H1 (cell line): ENCODE data around the gene ZNF213. TPM values are rescaled to one million over a fixed set of nuclear protein-coding genes. Genes with fewer than 3 reads are reported as not detected.
"Not testable (repeated sequence)": the region's sequence is repeated elsewhere in the genome, so short reads cannot be mapped to it uniquely, and the experiment has no call there.

Source experiments
- CTCF ChIA-PET: fragments of 300-600 bp; sonication (Branson Sonifier 250); formaldehyde crosslinking; loops from one replicate; lab custom pipeline; 2021; ENCODE audit not compliant: partially characterized antibody; lab: Charles Lee
- POLR2A ChIA-PET: fragments of 300-600 bp; sonication (Branson Sonifier 250); formaldehyde crosslinking; loops from one replicate; lab custom pipeline; 2021; ENCODE audit warnings: inconsistent platforms; ENCODE audit not compliant: partially characterized antibody; lab: Charles Lee
- DNase-seq, 2 experiments: peaks; one replicate each; pipeline versions ENCODE4 v3.0.0 to v3.0.0-alpha.2; 2010 to 2022; ENCODE audit warnings: low spot score in 2 of 2, low read depth in 1 of 2, mixed read lengths in 1 of 2
- FAIRE-seq: peaks from 2 replicates; lab custom pipeline; 2011; peaks lifted over from hg19 to GRCh38; lab: Jason Lieb, UNC
- H2AFZ ChIP-seq: 2 replicates; pipeline ENCODE4 v1.8.1; 2012; ENCODE audit warnings: low read length, inconsistent platforms
- H2AK5ac ChIP-seq: 2 replicates; pipeline ENCODE4 v1.6.1; 2013; ENCODE audit warnings: low read depth, low read length
- H2BK120ac ChIP-seq: replicated peaks from 2 replicates; pipeline ENCODE3; 2013; ENCODE audit warnings: low read depth, low read length, inconsistent platforms
- H2BK12ac ChIP-seq: 2 replicates; pipeline ENCODE4 v1.6.1; 2013; ENCODE audit warnings: low read depth, low read length
- H2BK15ac ChIP-seq: 2 replicates; pipeline ENCODE4 v1.6.1; 2013; ENCODE audit warnings: low read length
- H2BK20ac ChIP-seq: 2 replicates; pipeline ENCODE4 v1.6.1; 2013; ENCODE audit warnings: low read length
- H2BK5ac ChIP-seq: 2 replicates; pipeline ENCODE4 v1.6.1; 2013; ENCODE audit warnings: low read depth, low read length
- H3K14ac ChIP-seq: 2 replicates; pipeline ENCODE4 v1.6.1; 2013; ENCODE audit warnings: inconsistent platforms; ENCODE audit not compliant: insufficient read length
- H3K18ac ChIP-seq: 2 replicates; pipeline ENCODE4 v1.6.1; 2013; ENCODE audit warnings: low read length; ENCODE audit errors: extremely low read depth
- H3K23ac ChIP-seq: 2 replicates; pipeline ENCODE4 v1.6.1; 2013; ENCODE audit warnings: inconsistent platforms; ENCODE audit not compliant: insufficient read length
- H3K23me2 ChIP-seq: 2 replicates; pipeline ENCODE4 v1.6.1; 2013; ENCODE audit warnings: low read depth, low read length
- H3K27ac ChIP-seq: 2 replicates; pipeline ENCODE4 v1.6.1; 2011; ENCODE audit warnings: low read depth, low read length, inconsistent platforms
- H3K27me3 ChIP-seq, 4 experiments: replicated peaks in 1 of 4; 1 replicate in 1 of 4; 2 replicates in 3 of 4; pipeline versions ENCODE4 v1.6.1 to v1.8.1; 2011 to 2013; ENCODE audit warnings: low read length in 3 of 4, mild to moderate bottlenecking in 3 of 4, inconsistent platforms in 2 of 4, mixed read lengths in 2 of 4, moderate library complexity in 1 of 4; ENCODE audit not compliant: control insufficient read depth in 3 of 4, insufficient read depth in 3 of 4; ENCODE audit errors: extremely low read depth in 1 of 4
- H3K36me3 ChIP-seq, 4 experiments: 2 replicates each; pipeline versions ENCODE4 v1.6.1 to v1.8.1; 2011 to 2013; ENCODE audit warnings: mild to moderate bottlenecking in 4 of 4, low read length in 3 of 4, moderate library complexity in 2 of 4, control low read depth in 1 of 4, inconsistent platforms in 1 of 4; ENCODE audit not compliant: insufficient read depth in 4 of 4, control insufficient read depth in 2 of 4
- H3K4ac ChIP-seq: replicated peaks from 2 replicates; pipeline ENCODE3; 2013; ENCODE audit warnings: low read length, low read depth, mixed read lengths, inconsistent platforms; ENCODE audit not compliant: insufficient read length
- H3K4me1 ChIP-seq, 4 experiments: replicated peaks in 1 of 4; 1 replicate in 1 of 4; 2 replicates in 3 of 4; pipeline versions ENCODE4 v1.6.1 to v1.8.1; 2011 to 2013; ENCODE audit warnings: low read length in 3 of 4, inconsistent platforms in 2 of 4, mixed read lengths in 1 of 4; ENCODE audit not compliant: insufficient read depth in 4 of 4, control insufficient read depth in 3 of 4
- H3K4me2 ChIP-seq, 2 experiments: 2 replicates each; pipeline versions ENCODE4 v1.6.1 to v1.8.1; 2011 to 2013; ENCODE audit warnings: low read depth in 2 of 2, low read length in 2 of 2, control low read depth in 1 of 2, inconsistent platforms in 1 of 2, mild to moderate bottlenecking in 1 of 2; ENCODE audit not compliant: insufficient read depth in 1 of 2
- H3K4me3 ChIP-seq, 4 experiments: fragments of 200-600, 300-600 bp in 1 of 4; sonication (generic), shearing (Covaris generic), sonication (Bioruptor Twin) in 1 of 4; 2 replicates each; pipeline versions ENCODE4 v1.5.1 to v1.8.1; 2011 to 2016; ENCODE audit warnings: low read length in 4 of 4, low read depth in 3 of 4, control low read depth in 2 of 4, inconsistent platforms in 2 of 4, mild to moderate bottlenecking in 2 of 4, mixed read lengths in 1 of 4, moderate library complexity in 1 of 4; ENCODE audit not compliant: insufficient read depth in 2 of 4; ENCODE audit errors: extremely low read depth in 1 of 4
- H3K56ac ChIP-seq: replicated peaks from 2 replicates; pipeline ENCODE3; 2013; ENCODE audit warnings: low read depth, mild to moderate bottlenecking, mixed read lengths, low read length, inconsistent platforms; ENCODE audit not compliant: insufficient read length
- H3K79me1 ChIP-seq: 2 replicates; pipeline ENCODE4 v1.6.1; 2013; ENCODE audit warnings: low read depth, low read length, control low read depth
- H3K79me2 ChIP-seq, 2 experiments: 2 replicates each; pipeline versions ENCODE4 v1.6.1 to v1.8.1; 2012 to 2013; ENCODE audit warnings: low read length in 2 of 2, mild to moderate bottlenecking in 2 of 2, inconsistent platforms in 1 of 2; ENCODE audit not compliant: insufficient read depth in 2 of 2, control insufficient read depth in 1 of 2
- H3K9ac ChIP-seq, 4 experiments: replicated peaks in 1 of 4; 1 replicate in 1 of 4; 2 replicates in 3 of 4; pipeline versions ENCODE4 v1.6.1 to v1.8.1; 2011 to 2013; ENCODE audit warnings: low read depth in 3 of 4, low read length in 3 of 4, control low read depth in 2 of 4, mild to moderate bottlenecking in 2 of 4, moderate library complexity in 2 of 4, inconsistent platforms in 1 of 4; ENCODE audit errors: extremely low read depth in 1 of 4
- H3K9me3 ChIP-seq, 2 experiments: 2 replicates each; pipeline versions ENCODE4 v1.6.1 to v1.8.1; 2012 to 2013; ENCODE audit warnings: mild to moderate bottlenecking in 2 of 2, moderate library complexity in 2 of 2, control low read depth in 1 of 2, inconsistent platforms in 1 of 2, low read depth in 1 of 2, low read length in 1 of 2, mixed read lengths in 1 of 2; ENCODE audit not compliant: insufficient read depth in 2 of 2
- H4K20me1 ChIP-seq, 2 experiments: replicated peaks in 1 of 2; 2 replicates each; pipeline versions ENCODE3 to v1.8.1; 2011 to 2013; ENCODE audit warnings: inconsistent platforms in 2 of 2, low read length in 2 of 2, mild to moderate bottlenecking in 1 of 2; ENCODE audit not compliant: insufficient read depth in 2 of 2, control insufficient read depth in 1 of 2
- H4K5ac ChIP-seq: 2 replicates; pipeline ENCODE4 v1.6.1; 2013; ENCODE audit warnings: low read length, low read depth, mixed read lengths, inconsistent platforms; ENCODE audit not compliant: insufficient read length
- H4K8ac ChIP-seq: 2 replicates; pipeline ENCODE4 v1.8.0; 2013; ENCODE audit warnings: mild to moderate bottlenecking, moderate library complexity, low read length, inconsistent platforms; ENCODE audit not compliant: insufficient read depth; ENCODE audit errors: extremely low read depth
- H4K91ac ChIP-seq: replicated peaks from 2 replicates; pipeline ENCODE3; 2013; ENCODE audit warnings: low read length, mixed read lengths, inconsistent platforms; ENCODE audit not compliant: insufficient read length
- KDM1A ChIP-seq: fragments of 200-600, 300-600 bp; sonication (generic); IDR thresholded peaks from 2 replicates; pipeline ENCODE4 v1.7.1; 2016; ENCODE audit warnings: mild to moderate bottlenecking, low read length, borderline replicate concordance
- WGBS, 2 experiments: shearing (Covaris generic) in 1 of 2; methylation state at CpG; one replicate each; pipeline versions ENCODE4 v1.1.6 to v1.1.7; 2013 to 2015; ENCODE audit warnings: low lambda C conversion rate in 2 of 2, mixed read lengths in 2 of 2, inconsistent platforms in 1 of 2, low coverage in 1 of 2, missing lambda C conversion rate in 1 of 2; ENCODE audit not compliant: insufficient replicate concordance in 2 of 2, insufficient coverage in 1 of 2, insufficient read length in 1 of 2; ENCODE audit errors: extremely low coverage in 1 of 2, missing lambda C conversion rate in 1 of 2; 5-methylcytosine and 5-hydroxymethylcytosine counted together
- polyA plus RNA-seq, 7 experiments: library from polyadenylated mRNA; depleted of rRNA in 3 of 7; stranded (reverse) in 5 of 7; unstranded in 2 of 7; fragments of >200 nt in 5 of 7; fragments of 200-250 nt in 2 of 7; gene quantifications; 1 replicate in 5 of 7; 2 replicates in 1 of 7; 4 replicates in 1 of 7; pipeline versions ENCODE4 v1.2.1 to v1.2.3, GENCODE V29; 2011 to 2013; ENCODE audit warnings: missing spikeins in 2 of 7, mixed read lengths in 2 of 7
- total RNA-seq: library from RNA; stranded (reverse); fragmentation: NEBNext Ultra II Directional; extraction: Animal tissue kit (Norgen Biotek cat#: 25700); gene quantifications from 2 replicates; pipeline ENCODE4 v1.2.1, GENCODE V29; 2021

Gene ZNF213
- total and polyA plus RNA-seq, 2 of the 8 experiments (the other 6 are each of a cell fraction or from before 2014, with no cell fraction given), result 1.6 to 6.9 TPM

DNA sequence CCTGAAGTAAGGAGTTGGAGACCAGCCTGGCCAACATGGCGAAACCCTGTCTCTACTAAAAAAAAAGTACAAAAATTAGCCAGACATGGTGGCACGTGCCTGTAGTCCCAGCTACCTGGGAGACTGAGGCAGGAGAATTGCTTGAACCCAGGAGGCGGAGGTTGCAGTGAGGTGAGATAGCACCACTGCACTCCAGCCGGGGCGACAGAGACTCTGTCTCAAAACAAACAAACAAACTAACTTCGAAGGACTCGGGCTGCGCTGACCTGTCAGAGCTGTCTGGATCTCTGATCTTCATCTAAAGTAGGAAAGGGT is 47.4 kb downstream of the ZNF213 start:
- peak; percentile 78 for TF ChIP-seq KDM1A
- Histone ChIP-seq H3K4me3 (peak overlapping the region; percentile 48 to 85 (median 82); a peak in 3 of 8 replicates), H3K27me3 (peaks cover 0 to 38% (median 25%) of the 10 kb centered on the region in 4 experiments; a peak in 6 of 7 replicates), H3K4me2 (peak overlapping the region; percentile 68 to 87; a peak in 3 of 4 replicates), H3K23me2 (peaks cover 13% of the 10 kb centered on the region; the same call in 1 of the 2 replicates)
- H2BK20ac ChIP-seq, H4K5ac ChIP-seq, H3K79me1 ChIP-seq, H3K36me3 ChIP-seq, H2BK120ac ChIP-seq, H3K9me3 ChIP-seq, H3K56ac ChIP-seq, H3K23ac ChIP-seq, H4K91ac ChIP-seq, H2BK12ac ChIP-seq, H2AK5ac ChIP-seq, H2BK15ac ChIP-seq, FAIRE-seq, DNase-seq, H3K14ac ChIP-seq, H3K4me1 ChIP-seq, H3K79me2 ChIP-seq, H4K20me1 ChIP-seq, H2AFZ ChIP-seq, H3K18ac ChIP-seq, H3K9ac ChIP-seq, H2BK5ac ChIP-seq, H4K8ac ChIP-seq, H3K4ac ChIP-seq, H3K27ac ChIP-seq: not testable (repeated sequence)
- 36% methylated on average over 8 of the region's 8 CpGs; no CpG with 5 or more reads in 1 of the 2 experiments for WGBS, 2 experiments
- CTCF ChIA-PET, result interaction anchor here (0.7 to 4.8 kb wide), 10 partner anchors 8 to 67 kb away, joined by 3 to 35 read pairs (median 6); partner anchors contain the start of gene ZNF213
- POLR2A ChIA-PET, result interaction anchor here (1.1 to 4.5 kb wide), 5 partner anchors 10 to 275 kb away, joined by 3 to 28 read pairs (median 3); no protein-coding TSS in a partner anchor
